ENCODE data around the gene PHF2.

PHF2 gene

DNA sequence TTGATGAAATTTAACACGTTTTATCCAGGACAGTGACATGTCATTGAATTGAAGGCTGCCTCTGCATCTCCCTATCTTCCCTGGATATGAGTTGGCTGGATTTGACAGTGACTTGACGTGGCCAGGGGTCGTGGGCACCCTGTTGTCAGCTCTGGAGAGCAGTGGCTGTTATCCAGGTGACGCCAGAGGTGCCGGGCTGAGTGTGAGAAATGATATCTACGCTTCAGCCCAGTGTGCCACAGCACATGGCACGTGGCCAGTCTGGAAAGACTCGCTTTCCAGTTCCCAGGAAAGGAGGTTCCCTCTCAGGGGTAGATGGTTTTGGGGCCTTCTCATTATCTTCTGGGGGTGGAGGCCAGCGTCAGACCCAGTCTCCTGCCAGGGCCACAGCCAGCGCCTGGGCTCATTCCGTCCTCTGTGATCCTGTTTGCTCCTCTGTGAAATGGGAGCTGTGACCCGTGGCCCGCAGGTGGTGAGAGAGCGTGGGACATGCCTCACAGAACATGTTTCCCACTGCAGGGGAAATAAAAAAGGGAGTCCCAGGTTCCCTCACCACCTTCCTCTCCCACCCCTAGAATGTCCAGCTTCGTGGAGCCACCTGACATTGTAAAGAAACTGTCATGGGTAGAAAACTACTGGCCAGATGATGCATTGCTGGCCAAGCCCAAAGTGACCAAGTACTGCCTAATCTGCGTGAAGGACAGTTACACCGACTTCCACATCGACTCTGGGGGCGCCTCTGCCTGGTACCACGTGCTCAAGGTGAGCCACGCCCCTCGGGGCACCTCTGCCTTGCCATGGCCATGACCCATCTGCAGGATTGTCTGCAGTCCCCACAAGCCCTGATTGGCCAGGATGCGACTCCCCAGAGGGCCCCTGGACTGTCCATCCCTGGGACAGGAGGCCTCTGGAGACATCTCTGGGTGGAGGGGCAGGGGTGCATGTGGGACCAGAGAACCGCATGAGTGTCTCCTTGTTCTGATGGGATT lies 76.5 kb downstream of the PHF2 start:
- no peak for DNase-seq (ENCODE audit: low read depth in 3 of 3)

DNA sequence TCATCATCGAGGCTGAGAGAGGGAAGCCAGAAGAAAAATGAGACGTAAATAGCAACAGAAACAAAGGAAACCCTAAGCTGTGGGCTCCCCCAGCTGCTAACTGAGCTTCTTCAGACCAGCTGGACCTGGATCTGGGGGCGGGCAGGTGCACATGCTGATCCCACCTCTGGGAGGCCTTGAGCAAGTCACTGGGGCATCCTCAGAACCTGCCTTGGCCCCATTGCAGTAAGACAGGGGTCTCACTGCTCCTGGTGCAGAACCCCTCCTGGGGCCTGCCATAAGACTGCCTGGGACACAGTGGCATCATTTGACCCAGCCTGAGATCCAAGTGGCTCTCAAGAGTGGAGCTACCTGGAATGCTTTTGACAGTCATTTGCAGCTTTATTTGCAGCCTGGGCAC lies 77.4 kb downstream of the PHF2 start:
- DNase-seq (ENCODE audit: low read depth in 3 of 3), result no peak

DNA sequence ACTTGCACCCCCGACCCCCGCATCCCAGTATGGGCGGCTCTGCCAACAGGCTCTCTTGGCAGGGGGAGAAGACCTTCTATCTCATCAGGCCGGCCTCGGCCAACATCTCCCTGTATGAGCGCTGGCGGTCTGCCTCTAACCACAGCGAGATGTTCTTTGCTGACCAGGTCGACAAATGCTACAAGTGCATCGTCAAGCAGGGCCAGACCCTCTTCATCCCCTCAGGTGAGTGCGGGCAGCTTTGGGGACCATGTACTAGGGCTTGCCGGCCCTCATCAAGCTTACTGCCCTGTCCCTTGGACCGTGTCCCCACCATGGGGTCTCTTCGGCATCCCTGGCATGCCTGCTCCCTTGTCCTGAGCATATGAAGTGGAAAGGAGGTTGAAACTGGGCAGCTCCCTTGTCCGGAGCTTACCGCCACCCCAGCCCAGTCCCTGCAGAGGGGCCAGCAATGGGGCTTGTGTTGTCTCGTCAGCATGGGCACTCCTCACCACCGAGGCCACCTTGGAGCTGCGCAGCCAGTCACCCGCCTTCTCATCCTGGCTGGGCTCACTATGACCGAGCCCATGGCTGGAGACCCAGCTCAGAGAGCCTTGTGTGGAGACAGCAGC lies 78.1 kb downstream of the PHF2 start:
- DNase-seq (ENCODE audit: low read depth in 3 of 3), result no peak

DNA sequence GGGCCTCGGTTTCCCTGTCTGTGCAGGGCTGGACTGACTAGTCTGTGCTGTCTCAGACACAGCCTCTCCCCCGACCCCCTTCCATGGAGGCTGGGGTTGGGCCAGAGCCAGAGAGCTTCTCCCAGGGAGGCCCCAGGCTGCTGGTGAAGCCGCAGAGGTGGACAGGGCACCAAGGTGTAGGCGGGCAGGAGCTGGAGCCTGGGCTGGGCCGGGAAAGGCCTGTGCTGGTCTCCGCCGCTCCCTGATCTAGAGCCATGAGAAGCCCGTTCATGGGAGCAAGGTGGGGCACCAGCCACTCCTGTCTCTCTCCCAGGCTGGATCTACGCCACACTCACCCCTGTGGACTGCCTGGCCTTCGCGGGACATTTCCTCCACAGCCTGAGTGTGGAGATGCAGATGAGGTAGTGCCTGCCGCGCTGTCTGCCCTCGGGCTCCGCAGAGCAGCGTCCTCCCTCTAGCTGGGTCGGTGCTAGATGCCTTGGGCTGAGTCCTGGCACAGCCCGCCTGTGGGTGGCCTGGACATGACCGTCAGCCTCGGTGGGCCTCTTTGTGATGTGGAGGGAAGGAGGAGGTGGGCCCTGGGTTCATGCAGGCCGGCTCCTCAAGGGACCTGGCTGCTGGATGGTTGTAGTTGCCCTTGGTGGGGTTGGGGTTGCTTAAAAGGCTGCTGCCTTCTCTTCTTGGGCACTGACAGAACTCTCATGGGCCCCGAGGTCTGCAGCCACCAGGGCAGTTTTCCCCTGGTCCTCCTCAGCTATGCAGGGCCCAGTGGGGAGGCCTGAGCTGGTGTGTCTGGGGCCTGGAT lies 79.4 kb downstream of the PHF2 start:
- DNase-seq (ENCODE audit: low read depth in 3 of 3), result no peak

DNA sequence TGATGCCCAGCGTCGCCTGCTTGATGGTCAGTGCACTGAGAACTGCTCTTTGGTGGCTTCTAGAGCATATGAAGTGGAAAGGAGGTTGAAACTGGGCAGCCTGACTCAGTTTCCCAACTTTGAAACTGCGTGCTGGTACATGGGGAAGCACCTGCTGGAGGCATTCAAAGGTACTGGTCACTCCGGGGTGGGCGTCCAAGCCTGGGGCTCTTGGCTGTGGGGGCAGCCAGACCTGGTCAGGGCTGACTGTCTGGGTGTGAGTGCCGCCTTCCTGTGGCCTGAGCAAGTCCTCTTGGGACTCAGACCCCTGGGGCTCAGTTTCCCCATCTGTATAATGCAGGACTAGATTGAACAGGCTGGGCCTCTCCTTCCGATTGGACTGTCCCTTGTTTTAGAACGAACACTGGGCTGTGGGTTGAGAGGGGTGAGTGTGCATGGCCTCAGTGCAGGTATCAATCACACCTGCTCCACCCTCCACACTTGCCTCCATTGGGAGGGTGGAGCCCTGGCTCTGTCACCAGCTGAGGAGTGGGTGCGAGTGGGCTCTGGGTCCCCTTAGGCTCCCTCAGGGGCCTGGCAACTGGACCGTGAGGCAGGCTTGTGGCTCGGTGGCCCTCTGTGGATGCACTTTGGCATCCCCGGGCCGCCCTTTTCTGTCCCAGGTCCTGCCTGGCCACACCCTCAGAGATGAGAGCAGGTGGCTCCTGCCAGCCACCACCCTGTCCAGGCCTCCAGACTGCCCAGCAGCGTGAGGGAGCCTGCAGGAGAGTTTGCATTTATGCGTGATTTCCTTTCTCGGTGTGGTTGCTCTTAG lies 80.2 kb downstream of the PHF2 start:
- no peak for DNase-seq (ENCODE audit: low read depth in 3 of 3)

DNA sequence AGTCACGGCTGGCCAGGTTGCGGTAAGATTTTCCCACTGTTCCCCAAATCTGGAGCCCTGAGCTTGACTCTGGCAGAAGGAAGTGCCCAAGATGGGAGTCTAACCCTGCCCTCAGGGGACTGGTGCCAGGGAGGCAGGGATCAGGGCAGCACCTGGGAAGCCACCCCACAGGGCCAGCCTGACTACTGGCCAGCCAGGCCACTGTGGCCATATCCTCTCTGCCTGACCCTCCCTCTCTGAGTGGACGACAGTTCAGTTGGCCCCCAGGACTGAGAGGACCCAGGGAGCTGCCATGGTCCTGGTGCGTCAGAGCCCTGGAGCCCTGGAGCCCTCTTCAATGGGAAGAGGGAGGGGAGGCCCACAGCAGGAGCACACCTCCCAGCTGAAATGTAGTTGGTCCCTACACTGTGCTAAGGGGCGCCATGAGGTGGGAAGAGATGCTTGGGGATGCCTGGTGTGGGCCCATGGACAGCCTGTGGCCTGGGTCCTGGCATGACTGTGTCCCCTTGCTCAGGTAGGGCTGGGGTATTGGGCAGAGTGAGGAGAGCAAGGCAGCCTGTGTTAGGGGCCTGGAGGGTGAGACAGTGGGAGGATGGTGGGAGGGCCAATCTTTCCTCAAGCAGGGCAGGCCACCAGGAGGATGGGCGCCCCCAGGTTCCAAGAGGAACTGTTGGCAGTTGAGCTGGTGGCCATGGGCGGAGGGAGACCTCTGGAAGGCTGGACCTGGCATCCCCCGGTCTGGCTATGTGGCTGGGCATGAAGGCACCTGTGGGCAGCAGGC lies 81.1 kb downstream of the PHF2 start:
- DNase-seq (ENCODE audit: low read depth in 3 of 3), result no peak

DNA sequence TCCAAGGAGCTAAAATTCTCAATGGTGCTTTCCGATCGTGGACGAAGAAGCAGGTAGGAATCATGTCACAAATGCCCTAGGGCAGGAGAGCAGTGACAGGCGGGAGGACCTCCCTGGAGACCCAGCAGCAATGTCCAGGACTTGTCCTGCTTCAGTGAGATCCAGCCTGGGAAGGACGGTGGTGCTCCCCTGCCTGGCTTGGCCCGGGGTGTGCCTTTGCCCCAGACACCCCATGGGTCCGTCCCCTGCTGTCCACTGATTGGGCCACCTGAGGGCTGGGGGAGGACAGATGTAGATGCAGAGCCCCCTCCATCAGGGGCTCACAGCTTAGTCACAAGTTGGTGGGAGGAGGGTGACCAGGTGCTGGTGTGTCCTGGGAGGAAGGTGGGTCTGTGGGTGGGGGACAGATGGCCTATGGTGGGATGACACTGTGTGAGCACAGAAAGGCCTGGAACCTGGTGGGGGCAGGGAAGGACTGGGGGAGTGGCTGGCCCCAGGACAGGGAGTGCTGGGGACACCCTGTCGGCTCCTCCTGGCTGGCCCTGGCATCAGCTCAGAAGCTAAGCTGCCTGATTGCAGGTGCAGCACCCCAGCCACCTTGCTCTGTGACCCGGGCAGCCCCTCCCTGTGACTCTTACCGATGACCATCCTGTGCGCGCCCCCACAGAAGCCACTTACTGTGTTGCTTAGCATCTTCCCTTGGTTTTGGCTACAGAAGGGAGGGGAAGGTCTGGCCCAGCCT lies 82.0 kb downstream of the PHF2 start:
- no peak for DNase-seq (ENCODE audit: low read depth in 3 of 3)

DNA sequence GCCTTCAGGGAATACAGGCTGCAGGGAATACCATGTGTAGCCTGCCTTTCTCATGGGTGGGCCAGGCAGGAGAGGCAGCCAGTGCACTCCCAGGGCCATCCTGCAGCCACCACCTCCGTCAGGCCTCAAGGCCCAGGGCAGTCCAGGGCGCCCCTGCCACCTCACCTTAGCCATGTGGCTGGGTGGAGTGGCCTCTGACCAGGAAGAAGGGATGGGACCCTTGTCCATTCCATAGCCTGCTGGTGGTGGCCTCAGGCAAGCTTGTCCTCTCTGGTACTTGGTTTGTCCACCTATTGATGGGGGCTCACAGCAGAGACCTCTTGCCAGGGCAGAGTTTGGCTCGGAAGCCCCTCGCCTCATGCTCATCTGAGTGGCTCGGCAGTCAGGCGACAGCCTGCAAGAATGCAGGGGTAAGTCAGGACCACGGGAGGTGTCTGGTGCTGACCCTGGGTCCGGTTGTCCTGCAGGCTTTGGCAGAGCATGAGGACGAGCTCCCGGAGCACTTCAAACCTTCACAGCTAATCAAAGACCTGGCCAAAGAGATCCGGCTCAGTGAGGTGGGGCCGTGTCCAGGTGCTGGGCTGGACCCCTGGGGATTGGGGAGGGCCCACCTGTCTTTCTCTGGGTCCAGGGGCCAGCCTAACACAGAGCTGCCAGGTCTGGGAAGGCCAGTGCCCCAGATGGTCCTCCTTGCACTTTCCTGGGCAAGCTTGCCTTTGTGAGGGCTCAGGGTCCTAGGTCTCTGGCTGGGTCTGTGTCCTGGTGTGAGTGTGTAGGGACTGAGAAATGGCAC lies 82.9 kb downstream of the PHF2 start:
- no peak for DNase-seq (ENCODE audit: low read depth in 3 of 3)

DNA sequence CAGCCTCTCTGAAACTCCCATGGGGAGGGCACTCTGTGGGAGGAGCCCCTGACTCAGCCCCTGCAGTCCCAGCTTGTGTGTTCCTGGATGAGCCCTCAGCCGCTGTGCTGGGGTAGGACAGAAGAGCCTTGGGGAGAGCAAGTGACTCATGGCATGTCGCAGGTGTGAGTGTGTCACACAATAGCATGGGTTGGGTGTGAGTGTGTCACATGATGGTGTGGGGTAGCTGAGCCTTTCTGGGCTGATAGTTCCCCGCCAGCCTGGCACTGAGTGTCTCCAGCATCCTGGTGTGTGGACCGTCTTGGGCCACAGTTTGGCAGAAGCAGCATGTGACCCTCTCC lies 83.4 kb downstream of the PHF2 start:
- DNase-seq (ENCODE audit: low read depth in 3 of 3), result no peak

DNA sequence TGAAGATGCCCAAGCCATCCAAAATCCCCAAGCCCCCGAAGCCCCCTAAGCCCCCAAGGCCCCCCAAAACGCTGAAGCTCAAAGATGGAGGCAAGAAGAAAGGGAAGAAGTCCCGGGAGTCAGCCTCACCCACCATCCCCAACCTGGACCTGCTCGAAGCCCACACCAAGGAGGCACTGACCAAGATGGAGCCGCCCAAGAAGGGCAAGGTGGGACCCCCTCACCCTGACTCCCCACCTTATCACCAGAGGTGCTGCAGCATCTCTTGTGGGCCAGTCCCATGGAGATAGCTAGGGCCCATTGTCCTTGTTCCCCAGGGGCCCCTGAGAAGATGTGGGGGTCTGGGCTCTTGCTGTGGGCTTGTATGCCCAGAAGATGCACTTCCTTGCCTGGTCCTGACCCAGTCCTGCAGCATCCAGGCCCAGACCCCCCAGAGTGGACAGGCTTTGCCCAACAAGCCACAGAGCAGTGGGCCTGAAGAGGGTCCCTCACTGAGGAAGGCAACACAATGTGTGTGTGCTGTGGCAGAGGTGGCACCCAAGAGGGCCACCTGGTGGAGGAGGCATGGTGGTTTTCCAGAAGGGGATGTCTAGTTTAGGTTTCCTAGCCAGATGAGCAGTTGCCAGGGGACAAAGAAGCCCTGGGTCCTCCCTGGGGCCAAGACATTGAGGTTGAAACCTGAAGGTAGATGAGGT lies 84.1 kb downstream of the PHF2 start:
- no peak for DNase-seq (ENCODE audit: low read depth in 3 of 3)

DNA sequence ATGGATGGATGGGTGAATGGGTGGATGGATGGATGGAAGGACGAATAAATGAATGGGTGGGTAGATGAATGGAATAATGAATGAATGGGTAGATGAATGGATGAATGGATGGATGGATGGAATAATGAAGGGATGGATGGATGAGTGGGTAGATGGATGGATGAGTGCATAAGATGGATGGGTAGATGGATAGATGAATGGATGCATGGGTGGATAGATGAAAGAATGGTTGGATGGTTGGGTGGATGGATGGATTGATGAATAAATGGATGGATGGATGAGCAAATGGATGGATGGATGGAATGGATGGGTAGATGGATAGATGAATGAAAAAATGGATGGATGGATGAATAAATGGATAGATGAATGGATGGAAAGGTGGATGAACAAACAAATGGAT lies 85.2 kb downstream of the PHF2 start:
- no peak for DNase-seq (ENCODE audit: low read depth in 3 of 3)

DNA sequence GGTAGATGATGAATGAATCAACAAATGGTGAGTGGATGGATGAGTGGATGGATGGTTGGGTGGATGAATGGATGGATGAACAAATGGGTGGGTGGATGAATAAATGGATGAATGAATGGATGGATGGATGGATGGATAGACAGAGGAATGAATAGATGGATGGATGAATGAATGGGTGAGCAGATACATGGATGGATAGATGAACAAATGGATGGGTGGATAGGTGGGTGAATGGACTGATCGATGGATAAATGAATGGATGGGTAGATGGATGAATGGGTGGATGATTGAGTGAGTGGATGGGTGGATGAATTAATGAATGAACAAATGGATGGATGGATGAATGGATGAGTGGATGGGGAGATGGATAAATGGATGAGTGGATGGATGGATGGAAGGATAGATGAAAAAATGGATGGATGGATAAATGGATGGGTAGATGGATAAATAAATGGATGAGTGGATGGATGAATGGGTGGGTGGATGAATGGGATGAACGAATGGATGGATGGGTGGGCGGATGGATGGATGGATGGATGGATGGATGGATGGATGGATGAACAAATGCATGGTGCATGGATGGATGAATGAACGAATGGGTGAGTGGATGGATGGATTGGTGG lies 85.7 kb downstream of the PHF2 start:
- no peak for DNase-seq (ENCODE audit: low read depth in 3 of 3)

DNA sequence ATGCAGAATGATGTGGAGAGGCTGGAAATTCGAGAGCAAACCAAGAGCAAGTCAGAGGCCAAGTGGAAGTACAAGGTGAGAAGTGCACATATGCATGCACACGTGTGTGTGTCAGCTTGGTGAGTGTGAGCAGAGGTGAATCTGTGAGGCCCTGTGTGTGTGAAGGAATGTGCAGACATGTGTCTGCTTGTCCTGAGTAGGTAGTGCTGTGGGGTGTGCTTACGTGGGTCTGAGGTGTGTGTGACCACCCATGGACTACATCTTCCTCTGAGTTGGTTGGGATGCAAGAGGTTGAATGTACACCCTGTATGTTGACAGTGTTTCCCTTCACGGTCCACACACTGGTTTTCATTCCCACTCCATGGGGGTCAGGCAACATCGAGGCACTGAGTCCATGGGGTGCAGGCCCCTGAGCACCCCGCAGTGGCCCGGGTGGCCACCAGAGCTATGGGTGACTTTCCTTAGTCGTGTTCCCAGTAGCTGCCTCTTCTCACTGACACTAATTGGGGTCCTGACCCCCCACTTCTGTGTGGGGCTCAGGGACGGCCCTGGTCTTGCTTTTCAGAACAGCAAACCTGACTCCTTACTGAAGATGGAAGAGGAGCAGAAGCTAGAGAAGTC lies 86.7 kb downstream of the PHF2 start:
- DNase-seq (ENCODE audit: low read depth in 3 of 3), result no peak

DNA sequence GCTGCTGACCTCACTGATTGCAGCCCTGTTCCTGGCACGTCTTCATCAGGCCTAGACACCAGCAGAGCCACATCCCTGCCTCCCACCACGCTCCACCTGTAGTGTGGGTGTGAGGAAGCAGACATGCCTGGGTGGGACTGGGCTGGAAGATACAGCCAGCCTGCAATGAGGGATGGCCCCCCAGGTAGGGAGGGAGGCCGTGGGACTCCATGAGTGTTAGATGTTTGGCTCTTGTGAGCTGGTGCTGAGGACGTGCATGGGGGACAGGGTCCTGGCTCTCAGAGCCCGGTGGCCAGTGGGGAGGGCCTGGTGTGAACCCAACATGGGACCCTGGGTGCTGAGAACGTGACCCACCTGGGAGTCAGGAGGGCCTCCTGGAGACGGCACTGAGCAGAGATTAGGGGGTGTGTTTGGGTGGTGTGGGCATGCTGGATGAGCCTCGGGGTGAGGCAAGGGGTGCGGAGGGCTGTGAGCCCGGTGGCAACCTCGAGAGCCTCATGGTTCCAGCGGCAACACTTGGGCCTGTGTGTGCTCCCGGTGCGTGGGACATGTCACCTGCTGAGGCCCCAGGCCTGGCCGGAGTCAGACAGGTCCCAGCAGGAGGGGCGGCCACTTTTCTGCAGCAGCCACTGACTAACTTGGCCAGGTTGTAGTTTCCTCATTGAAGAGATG lies 87.6 kb downstream of the PHF2 start:
- no peak for DNase-seq (ENCODE audit: low read depth in 3 of 3)

DNA sequence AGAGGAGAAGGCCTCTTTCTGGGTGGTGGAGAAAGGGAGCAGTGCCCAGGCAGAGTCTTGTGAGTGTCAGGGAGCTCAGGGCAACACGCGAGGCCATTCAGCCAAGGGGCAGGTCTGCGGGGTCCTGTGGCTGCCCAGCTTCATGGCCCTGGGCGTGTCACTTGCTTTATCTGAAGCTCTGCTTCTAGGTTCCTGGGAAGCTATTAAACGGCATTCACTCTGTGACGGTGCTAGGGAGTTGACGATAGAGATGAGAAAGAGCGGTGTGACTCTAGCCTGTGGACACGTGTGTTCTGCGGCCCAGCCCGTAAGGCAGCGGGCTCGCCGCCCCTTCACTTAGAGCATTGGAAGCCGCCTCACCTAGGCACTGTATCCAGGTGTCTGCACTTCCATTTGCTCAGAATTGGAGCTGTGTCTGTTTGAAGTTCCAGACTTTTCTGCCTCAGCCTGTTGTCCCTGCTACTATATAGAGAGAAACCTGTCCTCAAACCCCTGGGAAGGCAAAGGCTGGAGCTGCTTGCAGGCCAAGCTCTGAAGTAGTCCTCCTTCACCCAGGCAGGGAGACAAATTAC lies 88.3 kb downstream of the PHF2 start:
- no peak for DNase-seq (ENCODE audit: low read depth in 3 of 3)

DNA sequence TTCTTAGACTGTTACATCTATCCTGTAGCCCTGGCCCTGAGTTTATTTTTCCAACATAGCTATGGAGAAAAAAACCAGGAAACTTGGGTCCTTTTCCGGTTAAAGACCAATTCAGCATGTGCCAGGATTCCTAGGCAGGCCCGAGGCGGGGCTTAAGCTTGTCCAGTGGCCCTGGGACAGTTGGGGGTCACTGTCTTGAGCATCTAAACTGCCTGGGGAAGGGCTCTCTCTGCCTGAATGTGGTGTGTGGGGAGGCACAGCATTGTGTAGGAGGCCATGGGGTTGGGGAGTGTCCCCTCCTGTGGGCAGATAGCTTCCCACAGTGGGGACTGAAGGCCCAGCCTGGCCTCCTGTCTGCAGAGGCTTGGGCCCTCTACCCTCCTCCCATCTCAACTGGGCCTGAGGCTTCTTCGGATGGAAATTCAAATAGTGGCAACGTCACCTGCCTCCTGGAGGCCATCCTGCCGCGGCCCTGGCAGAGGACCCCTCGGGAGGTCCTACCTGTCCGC lies 88.8 kb downstream of the PHF2 start:
- DNase-seq (ENCODE audit: low read depth in 3 of 3), result no peak
